ENCODE measurements around the gene TMEM203. TPM values are rescaled to one million over a fixed set of nuclear protein-coding genes. Genes with fewer than 3 reads are reported as not detected.

The TMEM203 gene
- total RNA-seq, 2 donors from 2014 or later = 12.0 to 35.2 TPM

- peaks cover 28 to 34% of the 10 kb centered on the region in 2 donors for H3K4me1 ChIP-seq (ENCODE audit: control insufficient read depth in 1 of 2, low read depth in 2 of 2)
- ATAC-seq (ENCODE audit: insufficient number of reproducible peaks, low FRiP score, low read depth) (no peak), DNase-seq (ENCODE audit: low spot score) (no peak)
- H3K4me3 ChIP-seq = no peak overlapping the region
- no peaks in the 10 kb centered on the region for H3K9me3 ChIP-seq
- no peak overlapping the region for H3K27ac ChIP-seq
- no peaks in the 10 kb centered on the region for H3K27me3 ChIP-seq (replicated peaks; ENCODE audit: insufficient read depth)
- no peak for TF ChIP-seq CTCF (IDR thresholded peaks at IDR 0.05)
- peaks cover 15% of the 10 kb centered on the region for H3K36me3 ChIP-seq
Observed at GRCh38 chr9:137191245-137191644, 14.2 kb downstream of the TMEM203 start.

- DNase-seq (ENCODE audit: low spot score) = no peak
- ATAC-seq (ENCODE audit: insufficient number of reproducible peaks, low FRiP score, low read depth) = no peak
- Histone ChIP-seq H3K4me1 (ENCODE audit: control insufficient read depth in 1 of 2, low read depth in 2 of 2) (peaks cover 30 to 39% of the 10 kb centered on the region in 2 donors), H3K9me3 (no peaks in the 10 kb centered on the region), H3K27ac (peak overlapping the region in 1 of 2 donors; percentile 93), H3K4me3 (no peak overlapping the region), H3K36me3 (peaks cover 19% of the 10 kb centered on the region), H3K27me3 (replicated peaks; ENCODE audit: insufficient read depth) (no peaks in the 10 kb centered on the region)
- no peak for TF ChIP-seq CTCF (IDR thresholded peaks at IDR 0.05)
Observed at GRCh38 chr9:137190315-137190856, 15.1 kb downstream of the TMEM203 start.

- Histone ChIP-seq H3K27ac (peak overlapping the region; percentile 93), H3K36me3 (peaks cover 21% of the 10 kb centered on the region), H3K4me3 (peak overlapping the region; percentile 84), H3K27me3 (replicated peaks; ENCODE audit: insufficient read depth) (no peaks in the 10 kb centered on the region), H3K4me1 (ENCODE audit: control insufficient read depth in 1 of 2, low read depth in 2 of 2) (peaks cover 30 to 39% of the 10 kb centered on the region in 2 donors), H3K9me3 (no peaks in the 10 kb centered on the region)
- no peak for TF ChIP-seq CTCF (IDR thresholded peaks at IDR 0.05)
- ATAC-seq (ENCODE audit: insufficient number of reproducible peaks, low FRiP score, low read depth) (no peak), DNase-seq (ENCODE audit: low spot score) (no peak)
Observed at GRCh38 chr9:137189297-137190295, 15.9 kb downstream of the TMEM203 start.

GRCh38 chr9:137188490-137189296 lies 16.8 kb downstream of the TMEM203 start, which contains the start of the genes ANAPC2 and SSNA1:
Gene ANAPC2, minus strand, starts transcription at chr9:137188560. Its CDS starts 28 bp downstream, at chr9:137188532.
Gene SSNA1, plus strand, starts transcription at chr9:137188676. Its CDS starts 51 bp downstream, at chr9:137188727.
- H3K4me1 ChIP-seq (ENCODE audit: control insufficient read depth in 1 of 2, low read depth in 2 of 2) = peaks cover 30 to 39% of the 10 kb centered on the region in 2 donors
- H3K36me3 ChIP-seq = peaks cover 30% of the 10 kb centered on the region
- ATAC-seq (ENCODE audit: insufficient number of reproducible peaks, low FRiP score, low read depth) (peak; percentile 83), DNase-seq (ENCODE audit: low spot score) (peak; percentile 52)
- no peaks in the 10 kb centered on the region for H3K27me3 ChIP-seq (replicated peaks; ENCODE audit: insufficient read depth)
- TF ChIP-seq CTCF (IDR thresholded peaks at IDR 0.05) = peak; percentile 18
- H3K27ac ChIP-seq = peak within 1 kb of the TSS; percentile 93
- H3K9me3 ChIP-seq = no peaks in the 10 kb centered on the region
- H3K4me3 ChIP-seq = peak within 1 kb of the TSS; percentile 84
